8988T (cell line): Measurements from ENCODE around the gene PDCL2.
A peak's percentile ranks its signal among the peaks of the same experiment; 100 is the strongest.
"Not testable (repeated sequence)": the region's sequence is repeated elsewhere in the genome, so short reads cannot be mapped to it uniquely, and the experiment has no call there.

Experiments
- DNase-seq: peaks from one replicate; pipeline ENCODE4 v3.0.0; 2011

PDCL2 gene, protein sequence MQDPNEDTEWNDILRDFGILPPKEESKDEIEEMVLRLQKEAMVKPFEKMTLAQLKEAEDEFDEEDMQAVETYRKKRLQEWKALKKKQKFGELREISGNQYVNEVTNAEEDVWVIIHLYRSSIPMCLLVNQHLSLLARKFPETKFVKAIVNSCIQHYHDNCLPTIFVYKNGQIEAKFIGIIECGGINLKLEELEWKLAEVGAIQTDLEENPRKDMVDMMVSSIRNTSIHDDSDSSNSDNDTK

DNA sequence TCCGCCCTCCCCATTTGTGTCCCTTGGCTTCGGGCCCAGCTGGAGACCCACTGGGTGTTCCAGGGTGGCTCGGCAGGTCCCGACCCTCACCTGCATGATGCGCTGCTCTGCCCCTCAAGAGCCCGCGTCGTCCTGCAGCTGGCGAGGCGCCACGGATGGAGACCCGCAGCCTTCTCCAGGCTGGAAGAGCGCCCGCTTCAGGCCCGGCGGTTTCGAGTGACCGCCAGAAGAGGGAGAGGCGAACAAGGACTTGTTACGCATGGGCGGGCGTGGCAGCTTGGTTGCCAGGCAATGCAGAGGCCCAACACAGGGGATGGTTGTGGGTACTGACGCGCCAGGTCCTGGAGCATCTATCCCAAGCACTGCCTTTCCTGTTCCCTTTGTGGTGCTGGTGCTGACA, at the start of gene PDCL2:
PDCL2 (minus strand) TSS at position 232 of the 400 bp plus-strand sequence; CDS start at position 96, 136 bp downstream.
- no peak for DNase-seq

DNA sequence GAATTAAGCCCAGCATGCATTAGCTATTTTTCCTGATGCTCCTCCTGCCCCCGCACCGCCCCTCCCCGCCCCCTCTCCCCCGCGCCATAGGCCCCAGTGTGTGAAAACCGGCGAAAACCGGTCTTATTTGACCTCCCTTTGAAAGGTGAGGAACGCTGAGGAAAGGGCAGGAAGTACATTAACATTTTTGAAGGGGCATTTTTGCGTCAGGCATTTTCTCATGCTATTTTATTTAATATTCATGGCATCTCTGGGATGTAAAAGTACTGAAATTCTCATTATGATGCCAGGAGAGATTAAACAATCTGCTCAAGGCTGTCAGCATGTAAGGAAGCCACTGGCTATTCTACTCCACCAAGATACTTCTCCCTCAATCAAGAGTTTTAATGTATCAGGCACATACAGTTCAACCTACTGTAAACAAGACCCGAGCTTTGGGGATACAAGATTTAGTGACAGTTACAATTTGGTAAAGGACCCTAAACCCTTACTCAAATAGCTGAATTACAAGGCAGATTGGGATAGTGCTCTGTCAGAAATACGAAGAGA, 45.3 kb upstream of the PDCL2 start:
- DNase-seq = no peak

DNA sequence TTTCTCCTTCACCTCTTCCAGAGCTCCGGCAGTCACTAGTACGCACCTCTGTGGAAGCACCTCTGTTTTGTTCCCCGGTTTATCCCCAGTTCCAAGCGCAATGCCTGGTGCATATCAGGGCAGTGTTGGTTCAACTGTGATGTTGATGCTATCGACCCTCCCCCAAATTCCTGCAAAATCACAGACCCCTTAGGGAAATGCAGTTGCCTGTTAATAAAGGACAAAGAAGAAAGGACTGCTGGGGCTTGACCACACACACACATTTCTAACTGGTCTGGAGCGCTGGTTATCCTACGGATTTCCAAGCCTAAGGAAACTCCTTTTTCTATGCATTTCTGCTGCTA, 44.6 kb upstream of the PDCL2 start:
- no peak for DNase-seq

DNA sequence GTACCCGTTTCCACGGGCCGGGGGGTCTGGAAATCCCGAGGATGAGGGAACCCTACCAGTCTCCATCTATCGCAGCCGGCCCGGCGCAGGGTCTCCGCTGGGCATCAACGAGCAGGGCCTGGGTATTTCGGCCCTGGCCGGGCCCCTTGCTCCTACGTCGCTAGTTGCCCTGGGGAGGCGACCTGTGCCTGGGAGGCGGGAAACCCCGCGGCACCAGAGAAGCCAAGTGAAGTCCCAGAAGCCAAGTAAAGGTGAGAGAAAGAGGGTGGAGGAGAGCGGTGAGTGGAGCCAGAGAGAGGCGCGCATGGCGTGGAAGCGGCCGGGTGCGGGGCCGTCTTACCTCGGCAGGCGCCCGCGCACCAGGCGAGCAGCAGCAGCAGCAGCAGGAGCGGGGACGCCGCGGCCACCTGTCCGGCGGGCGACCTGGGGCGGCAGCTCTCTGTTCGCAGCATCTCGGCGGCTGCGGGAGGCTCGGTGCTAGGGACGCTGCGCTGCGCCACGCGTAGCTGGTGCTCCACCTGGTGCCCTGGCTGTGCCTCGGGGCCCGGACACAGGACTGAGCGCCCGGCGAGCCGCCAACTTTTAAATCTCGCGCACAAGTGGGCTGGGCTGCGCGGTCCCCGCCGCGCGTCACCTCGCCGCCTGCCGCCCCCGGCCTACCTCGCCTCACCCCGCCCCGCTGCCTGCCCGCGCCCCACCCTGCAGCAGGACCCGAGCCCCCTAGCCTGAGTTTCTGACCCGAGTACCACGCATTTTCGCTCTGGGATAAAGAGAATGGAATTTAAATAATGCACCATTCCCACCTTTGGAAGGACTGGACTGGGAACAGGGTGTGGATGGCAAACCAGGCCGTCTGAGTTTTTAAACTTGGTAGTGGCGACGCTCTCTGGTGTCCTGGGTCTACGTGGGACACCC, 44.0 kb upstream of the PDCL2 start, which contains the start of gene NMU:
NMU (minus strand) TSS at position 558 of the 915 bp plus-strand sequence; CDS start at position 452, 106 bp downstream.
- peak; percentile 57 for DNase-seq

DNA sequence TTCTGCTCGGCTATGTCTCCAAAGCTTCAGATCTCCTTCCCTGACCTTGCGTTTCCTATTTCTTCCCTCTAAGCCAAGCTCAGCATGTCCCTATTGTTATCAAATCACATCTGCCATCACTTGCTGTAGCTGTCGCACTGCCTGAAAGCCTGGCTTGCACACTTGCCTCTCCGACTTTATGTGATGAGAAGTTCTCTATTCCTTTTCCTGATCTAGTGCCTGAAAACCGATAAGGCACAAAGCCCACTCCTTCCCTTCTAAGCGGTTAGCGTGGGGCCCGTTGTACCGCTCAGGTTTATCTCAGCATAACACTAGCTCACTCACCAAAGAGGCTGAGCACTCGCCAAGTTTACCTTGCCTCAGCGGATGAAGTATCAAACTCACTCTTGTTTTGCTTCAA, 43.2 kb upstream of the PDCL2 start:
- no peak for DNase-seq

DNA sequence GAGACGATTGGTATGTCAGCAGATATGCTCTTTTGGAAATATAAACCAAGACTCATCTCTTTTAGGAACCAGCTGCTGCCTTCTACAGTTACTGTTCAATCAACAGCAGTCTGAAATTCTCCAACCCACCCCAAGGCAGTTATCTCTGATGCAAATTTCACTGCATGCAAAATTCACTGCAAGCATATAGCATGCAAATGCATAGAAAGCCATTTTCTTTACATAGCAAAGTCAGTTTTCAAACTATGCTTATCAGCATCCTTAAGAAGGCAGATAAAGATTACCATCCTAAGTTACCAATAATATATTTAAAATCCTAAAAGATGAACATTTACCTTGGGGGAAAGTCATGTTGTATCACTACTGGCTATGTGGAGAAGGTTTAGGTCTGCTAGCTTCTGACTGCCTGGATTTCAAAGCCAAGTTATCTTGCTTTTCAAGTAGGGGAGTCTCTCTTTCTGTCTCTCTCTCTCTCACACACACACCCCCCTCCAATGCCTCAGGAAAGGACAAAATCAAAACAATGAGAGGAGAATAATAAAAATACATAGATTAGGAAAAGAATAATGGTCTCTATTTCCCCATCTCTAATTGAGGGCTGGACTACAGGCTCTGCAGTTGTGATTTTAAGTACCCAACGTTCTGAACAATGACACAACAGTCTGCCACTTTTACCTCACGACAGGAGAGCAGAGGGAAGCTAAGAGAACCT, 42.5 kb upstream of the PDCL2 start:
- DNase-seq = no peak

DNA sequence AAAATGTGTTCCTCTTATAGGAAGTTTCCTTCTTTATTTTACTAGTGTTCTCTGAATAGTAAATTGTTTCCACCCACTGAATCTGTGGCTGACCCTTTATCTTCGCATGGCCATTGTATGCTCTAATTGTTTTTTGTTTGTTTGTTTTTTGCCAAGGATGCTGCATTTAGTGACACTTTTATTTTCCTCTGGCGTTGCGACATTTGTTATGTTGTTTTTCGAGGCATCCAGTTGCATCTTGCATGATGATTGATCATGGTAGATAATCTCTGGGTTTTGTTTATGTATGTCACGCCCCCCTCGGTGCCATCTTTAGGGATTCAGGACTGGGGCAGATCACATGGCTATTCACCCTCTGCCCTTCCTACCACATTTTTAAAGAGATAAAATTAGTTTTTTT, 41.9 kb upstream of the PDCL2 start:
- no peak for DNase-seq

DNA sequence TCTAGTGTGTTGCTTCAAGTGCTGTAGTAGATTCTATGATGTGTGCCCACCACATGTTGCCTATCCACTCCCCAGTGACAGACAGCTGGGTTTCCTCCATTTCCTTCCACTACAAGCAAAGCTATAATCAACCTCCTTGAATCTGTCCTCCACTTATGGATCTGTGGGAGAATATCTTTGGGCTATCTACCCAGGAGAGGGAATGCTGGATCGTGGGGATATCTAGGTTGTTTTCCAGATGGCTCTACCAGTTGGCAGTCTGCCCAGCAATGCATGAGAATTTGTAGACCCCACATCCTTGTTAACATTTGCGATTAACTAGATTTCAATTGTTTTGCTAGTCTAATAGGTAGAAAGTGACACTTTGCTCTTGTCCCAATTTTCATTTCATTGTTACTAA, 33.8 kb upstream of the PDCL2 start:
- DNase-seq = no peak

DNA sequence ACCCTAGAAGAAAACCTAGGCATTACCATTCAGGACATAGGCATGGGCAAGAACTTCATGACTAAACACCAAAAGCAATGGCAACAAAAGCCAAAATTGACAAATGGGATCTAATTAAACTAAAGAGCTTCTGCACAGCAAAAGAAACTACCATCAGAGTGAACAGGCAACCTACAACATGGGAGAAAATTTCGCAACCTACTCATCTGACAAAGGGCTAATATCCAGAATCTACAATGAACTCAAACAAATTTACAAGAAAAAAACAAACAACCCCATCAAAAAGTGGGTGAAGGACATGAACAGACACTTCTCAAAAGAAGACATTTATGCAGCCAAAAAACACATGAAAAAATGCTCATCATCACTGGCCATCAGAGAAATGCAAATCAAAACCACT, 32.0 kb upstream of the PDCL2 start:
- not testable (repeated sequence) for DNase-seq

DNA sequence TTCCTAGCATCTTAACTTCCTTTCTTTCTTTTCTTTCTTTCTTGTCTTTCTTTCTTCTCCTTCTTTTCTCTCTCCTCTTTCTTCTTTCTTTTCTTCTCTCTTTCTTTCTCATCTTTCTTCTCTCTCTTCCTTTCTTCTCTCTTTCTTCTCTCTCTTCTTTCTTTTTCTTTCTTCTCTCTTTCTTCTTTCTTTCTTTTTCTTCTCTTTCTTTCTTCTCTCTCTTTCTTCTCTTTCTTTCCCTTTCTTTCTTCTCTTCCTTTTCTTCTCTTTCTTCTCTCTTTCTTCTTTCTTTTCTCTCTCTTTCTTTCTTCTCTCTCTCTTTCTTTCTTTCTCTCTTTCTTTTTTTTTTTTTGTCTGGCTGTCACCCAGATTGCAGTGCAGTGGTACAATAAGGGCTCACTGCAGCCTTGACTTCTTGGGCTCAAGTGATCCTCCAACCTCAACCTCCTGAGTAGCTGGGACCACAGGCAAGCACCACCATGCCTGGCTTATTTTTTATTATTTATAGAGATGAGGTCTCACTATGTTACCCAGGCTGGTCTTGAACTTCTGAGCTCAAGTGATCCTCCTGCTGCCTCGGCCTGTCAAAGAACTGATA, 26.6 kb upstream of the PDCL2 start:
- no peak for DNase-seq

DNA sequence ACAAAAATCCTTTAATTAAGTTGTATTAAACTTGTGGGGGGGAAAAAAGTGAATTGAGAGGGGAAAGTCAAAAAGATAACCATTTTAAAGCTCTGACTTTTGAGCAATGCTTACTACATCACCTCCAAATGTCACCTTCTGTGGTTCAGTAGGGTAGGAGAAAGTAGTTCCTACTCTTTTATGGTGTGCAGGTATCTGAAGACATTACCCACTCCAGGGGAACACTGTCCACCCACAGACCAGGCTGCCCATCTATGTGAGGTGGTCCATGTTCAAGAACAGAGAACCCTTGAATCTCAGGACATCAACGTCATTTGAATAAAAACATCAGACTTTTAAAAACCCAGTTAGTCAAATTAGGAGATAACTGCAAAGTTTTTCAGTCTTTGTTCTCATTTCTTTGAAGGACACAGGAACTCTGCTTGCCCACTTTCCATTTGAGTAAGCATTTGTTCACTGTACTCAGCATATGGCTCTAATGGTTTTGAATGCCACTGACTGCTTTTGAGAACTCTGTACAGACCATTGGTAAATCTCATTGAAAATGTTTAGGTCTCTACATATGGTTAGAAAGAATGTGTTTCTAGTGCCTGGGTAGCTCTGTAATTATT, 25.6 kb upstream of the PDCL2 start:
- no peak for DNase-seq

DNA sequence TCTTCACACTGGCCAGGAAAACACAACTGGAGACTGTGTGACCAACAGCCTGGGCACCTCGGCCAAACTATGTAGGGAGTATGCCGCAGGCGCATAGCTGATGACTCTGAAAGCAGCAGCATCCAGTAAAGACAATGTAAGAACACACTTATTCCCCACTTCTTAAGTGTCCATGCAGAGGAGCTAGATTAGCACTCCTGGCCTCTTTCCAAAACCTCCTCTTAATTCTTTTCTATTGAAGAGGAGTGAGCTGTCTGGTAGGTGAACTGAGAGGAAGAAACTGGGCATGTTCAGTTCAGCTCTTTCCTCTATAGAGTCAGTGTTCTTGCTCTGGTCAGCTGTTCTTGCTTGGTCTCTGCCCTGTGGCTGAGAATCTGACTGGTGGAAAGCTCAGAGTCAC, 23.0 kb upstream of the PDCL2 start:
- DNase-seq = no peak

DNA sequence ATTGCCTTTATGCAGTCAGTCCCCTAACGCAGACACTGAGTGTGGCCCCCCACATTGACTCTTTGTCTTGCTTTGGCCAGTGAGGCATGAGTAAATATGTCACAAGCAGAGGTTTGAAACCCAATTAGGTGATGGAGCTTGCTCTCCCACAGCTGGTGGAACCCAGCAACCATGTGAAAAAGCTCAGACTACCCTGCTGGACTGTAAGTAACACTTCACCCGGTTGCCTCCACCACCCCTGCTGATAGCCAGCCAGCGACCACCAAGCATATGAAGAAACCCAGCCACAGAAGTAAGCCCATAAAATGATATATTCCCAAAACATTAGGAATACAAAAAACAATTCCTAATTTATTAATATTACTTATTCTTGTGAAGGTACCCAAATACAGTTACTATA, 21.6 kb upstream of the PDCL2 start:
- no peak for DNase-seq

DNA sequence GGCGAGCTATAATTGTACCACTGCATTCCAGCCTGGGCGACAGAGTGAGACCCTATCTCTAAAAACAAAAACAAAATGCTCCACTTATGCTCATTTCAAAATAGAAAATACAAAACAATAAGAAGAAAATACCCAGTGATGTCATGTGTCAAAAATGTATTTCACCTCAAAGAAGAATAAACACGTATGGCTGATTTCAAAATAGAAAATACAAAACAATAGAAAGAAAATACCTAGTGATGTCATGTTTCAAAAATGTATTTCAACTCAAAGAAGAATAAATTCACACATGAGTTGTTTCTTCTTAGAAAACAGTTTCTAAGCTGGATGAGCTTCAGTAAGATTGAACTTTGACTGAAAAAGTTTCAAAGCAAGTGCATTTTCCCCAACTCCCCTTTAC, 20.3 kb upstream of the PDCL2 start:
- DNase-seq = no peak

DNA sequence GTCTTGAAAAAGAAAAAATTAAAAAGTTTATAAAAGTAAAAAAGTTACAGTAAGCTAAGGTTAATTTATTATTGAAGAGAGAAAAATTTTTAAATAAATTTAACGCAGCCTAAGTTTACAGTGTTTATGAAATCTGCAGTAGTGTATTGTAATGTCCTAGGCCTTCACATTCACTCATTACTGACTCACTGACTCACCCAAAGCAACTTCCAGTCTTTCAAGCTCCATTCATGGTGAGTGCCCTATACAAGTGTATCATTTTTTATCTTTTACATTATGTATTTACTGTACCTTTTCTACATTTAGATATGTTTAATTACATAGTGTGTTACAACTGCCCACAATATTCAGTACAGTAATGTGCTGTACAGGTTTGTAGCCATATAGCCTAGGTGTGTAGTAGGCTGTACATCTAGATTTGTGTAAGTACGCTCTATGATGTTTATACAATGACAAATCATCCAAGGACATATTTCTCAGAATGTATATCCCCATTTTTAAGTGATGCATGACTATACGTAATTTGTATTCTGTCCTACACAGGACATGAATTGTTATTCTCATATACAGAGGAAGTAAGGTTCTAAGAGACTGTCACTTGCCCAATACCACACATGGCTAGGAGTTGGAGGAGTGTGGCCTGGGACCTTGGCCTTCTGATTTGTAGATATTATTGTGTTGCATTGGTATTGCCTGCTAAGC, 19.5 kb upstream of the PDCL2 start:
- no peak for DNase-seq

DNA sequence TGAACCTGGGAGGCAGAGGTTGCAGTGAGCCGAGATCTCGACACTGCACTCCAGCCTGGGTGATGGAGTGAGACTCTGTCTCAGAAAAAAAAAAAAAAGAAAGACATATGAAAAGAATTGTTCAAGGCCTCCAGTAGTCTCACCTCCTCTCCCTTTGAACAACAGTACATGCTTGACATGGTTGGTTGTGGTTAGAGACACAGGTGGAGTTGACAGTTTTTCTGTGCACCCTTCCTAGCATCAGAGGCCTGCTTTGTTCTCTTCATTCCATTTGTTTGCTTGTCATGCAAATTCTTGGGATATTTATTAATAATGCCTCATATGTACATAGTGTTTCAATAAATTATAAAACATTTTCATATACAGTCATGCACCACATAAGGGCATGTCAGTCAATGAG, 18.3 kb upstream of the PDCL2 start:
- DNase-seq = no peak

DNA sequence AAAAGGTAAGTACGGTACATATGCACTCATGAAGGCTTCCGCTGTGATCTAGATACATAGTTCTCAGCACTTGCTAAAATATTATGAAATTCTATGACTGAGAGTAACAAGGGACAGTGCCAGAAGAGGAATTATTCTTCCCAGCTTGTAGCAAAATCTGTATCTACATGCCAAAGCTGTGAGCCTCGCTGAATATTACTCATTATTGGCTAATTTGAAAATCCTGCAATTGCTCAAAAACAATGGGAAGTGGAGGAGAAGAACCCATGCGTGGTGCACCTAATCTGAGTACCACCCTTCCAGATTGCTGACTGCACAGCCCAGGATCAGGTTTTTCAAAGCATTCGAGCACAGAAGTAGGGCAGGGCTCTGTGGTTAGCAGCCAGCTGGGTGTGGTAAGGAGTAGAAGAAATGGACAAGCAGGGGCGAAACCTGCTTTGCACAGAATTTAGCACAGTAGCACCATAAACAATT, 17.4 kb upstream of the PDCL2 start:
- no peak for DNase-seq

DNA sequence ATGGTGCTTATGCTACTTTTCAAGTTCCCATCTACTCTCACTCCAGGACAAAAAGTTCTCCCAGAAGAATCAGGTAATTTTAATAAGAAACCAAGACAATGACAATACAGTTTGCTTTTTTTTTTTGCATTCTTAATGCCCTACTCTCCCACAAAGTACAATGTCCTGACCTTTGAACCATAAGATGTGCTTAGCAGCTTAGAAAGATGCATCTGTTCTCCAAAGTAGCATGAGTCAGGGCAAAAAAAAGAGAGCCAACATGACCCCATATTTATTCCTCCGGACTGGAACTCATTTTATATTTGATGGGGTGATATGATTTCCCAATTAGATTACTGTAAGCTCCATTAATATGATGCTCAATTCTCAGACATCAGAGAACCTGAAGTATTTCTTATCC, 16.5 kb upstream of the PDCL2 start:
- DNase-seq = no peak

DNA sequence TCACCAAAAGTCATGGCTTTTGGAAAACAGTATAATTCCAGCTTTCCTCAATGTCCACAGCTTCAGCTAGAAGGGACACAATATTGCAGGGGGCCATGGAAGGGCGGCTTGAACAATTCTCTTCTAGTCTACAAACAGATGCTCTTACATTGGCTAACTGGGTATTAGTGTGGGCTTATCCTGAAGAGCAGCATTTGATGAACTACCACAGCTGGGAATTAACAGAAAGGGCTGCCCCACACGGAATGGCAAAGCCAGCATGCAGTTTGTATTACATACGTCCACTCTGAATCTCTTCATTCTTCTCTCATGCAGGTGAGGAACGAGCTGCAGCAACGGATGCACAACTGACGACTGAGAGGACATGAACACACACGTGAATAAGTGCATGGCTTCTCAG, 13.0 kb upstream of the PDCL2 start:
- DNase-seq = no peak

DNA sequence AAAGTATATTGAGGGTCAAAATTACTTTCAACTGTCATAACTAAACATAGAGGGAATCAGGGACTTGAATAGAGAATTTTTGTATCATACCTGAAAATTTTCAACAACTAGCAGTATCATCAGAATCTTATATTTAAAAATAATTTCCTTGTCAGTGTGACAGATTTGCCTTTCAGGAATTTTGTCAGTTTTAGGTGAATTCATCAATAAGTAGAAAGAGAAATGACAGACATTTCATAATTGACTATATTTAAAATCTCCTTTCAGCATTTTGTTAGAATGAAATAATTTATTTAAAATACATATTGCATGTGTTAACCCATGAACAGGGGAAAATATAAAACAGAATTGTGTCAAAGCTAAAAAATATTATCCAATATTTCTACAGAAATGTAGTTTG, 8.6 kb upstream of the PDCL2 start:
- DNase-seq = no peak

DNA sequence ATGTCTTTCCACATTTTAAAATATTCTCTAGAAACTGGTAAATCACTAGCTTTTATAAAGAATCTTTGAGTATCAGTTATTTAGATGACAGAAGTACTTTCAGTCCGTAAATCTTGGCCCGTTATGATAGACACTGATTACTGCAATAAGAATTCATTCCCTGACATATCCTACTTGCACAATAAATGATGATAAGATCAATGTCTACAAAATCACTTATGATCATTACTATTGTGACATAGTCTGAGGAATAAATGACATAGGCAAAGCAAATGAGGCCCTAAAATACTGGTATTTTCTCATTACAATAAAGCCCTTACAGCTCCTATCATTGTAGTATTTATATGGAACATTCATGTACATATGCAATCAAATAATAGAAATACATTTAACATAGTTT, 6.6 kb upstream of the PDCL2 start:
- DNase-seq = no peak

DNA sequence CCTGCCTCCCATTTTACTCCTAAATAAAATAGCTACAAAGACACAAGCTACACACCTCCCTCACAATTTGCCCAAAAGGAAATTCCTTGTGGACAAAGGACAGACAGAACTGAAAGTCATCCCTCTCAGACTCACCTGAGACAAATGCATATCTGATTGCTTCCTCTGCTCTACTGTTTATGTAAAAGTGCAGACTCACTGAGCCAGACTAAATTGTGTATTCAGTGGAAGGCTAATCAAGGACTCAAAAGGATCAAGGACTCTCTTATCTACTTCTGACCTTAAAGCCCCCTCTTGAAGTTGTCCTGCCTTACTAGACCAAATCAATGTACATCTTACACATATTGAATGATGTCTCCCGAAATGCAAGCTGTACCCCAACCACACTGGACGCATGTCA, 3.9 kb downstream of the PDCL2 start:
- no peak for DNase-seq
